Body of pancreas (tissue), 4 donors: ENCODE data around the gene FGF3.

Experiments used
- POLR2A ChIP-seq, 3 donors: fragments of 450-650 bp; IDR thresholded peaks; one replicate each; pipeline ENCODE4 v1.6.1; 2016; ENCODE audit warnings: antibody characterized with exemption in 3 of 3, mild to moderate bottlenecking in 2 of 3
- TF ChIP-seq, protein P1 (sequence below), 7 experiments: fragments of 450-650 bp in 4 of 7; fragments of 200-600 bp in 3 of 7; sonication (generic) in 3 of 7; IDR thresholded peaks; one replicate each; pipeline ENCODE4 v1.5.1; 2016 to 2019; ENCODE audit warnings: antibody characterized with exemption in 7 of 7

DNA sequence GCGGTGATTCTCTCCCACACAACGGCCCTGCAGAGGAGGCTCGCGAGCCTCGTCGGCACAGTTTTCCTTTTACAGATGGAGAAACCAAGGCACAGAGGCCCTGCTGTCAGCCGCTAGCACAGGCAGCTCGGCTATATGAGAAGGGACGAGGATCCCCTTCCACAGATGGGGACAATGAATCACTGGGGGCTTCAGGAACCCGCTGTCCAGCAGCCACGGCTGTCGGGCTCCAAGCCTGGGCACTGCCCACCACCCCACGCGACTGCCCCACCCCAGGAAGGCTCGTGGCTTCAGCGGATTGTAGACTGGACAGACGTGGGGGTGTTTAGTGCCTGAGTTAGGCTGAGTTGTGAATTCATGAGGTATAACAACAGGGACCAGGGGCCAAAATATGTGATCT, 17.2 kb upstream of the FGF3 start:
- TF ChIP-seq, protein P1, sequence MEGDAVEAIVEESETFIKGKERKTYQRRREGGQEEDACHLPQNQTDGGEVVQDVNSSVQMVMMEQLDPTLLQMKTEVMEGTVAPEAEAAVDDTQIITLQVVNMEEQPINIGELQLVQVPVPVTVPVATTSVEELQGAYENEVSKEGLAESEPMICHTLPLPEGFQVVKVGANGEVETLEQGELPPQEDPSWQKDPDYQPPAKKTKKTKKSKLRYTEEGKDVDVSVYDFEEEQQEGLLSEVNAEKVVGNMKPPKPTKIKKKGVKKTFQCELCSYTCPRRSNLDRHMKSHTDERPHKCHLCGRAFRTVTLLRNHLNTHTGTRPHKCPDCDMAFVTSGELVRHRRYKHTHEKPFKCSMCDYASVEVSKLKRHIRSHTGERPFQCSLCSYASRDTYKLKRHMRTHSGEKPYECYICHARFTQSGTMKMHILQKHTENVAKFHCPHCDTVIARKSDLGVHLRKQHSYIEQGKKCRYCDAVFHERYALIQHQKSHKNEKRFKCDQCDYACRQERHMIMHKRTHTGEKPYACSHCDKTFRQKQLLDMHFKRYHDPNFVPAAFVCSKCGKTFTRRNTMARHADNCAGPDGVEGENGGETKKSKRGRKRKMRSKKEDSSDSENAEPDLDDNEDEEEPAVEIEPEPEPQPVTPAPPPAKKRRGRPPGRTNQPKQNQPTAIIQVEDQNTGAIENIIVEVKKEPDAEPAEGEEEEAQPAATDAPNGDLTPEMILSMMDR (IDR thresholded peaks at IDR 0.05) = no peak
- no peak for TF ChIP-seq POLR2A (IDR thresholded peaks at IDR 0.05)
